ENCODE measurements around the gene R3HDM2. TPM values are rescaled to one million over a fixed set of nuclear protein-coding genes. Genes with fewer than 3 reads are reported as not detected.

Gene R3HDM2
- total RNA-seq, 2 donors from 2014 or later: 82.7 to 116 TPM

DNA sequence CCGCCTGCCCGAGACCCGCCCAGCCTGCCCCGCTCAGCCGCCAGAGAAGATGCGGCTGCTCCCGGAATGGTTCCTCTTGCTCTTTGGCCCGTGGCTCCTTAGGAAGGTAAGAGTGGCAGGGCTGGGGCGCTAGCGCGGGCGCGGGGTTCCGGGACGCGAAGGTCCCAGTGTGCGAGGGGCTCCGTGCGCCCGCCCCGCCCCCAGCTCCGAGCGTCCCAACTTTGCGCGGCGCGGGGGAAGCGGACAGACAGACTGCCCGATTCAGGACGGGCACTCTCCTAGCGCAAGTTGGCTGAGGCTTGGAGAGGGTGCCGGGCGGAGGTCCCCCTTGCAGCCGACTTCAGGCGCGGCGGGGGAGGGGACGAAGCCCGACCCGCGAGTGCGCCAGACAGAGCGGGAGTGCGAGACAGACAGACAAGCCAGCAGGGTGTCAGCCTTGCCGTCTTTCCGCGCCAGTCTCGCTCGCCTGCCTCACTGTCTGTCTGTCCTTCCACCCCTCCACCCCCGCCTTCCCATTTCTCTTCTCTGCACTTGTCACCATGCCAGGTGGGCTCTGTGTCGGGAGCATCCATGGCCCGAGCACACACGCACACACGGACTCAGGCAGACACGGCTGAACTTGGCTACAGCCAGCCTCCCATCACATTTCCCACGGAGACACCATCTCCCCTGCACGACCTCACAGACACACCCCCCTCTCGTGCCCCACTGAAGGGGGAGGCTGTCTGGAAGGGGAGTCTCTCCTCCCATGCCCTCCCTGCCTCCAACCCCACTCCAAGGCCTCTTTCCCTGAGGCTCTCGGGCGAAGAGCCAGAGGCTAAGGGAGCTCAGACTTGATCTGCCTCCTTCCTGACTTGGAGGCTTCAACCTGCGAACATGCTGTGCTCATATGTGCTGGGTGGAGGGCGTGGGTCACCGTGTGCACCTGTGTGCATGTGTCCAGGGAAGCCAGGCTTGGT is 213.6 kb downstream of the R3HDM2 start:
- 0 to 5% methylated on average over 4 to 63 of the region's 63 CpGs for WGBS, 2 experiments (ENCODE audit: insufficient coverage in 1 of 2, insufficient read length in 1 of 2)
- Mint-ChIP-seq H3K9me3 (no peaks in the 10 kb centered on the region), H3K4me3 (peak overlapping the region; percentile 48), H3K4me1 (peaks cover 47% of the 10 kb centered on the region), H3K36me3 (ENCODE audit: low read depth) (no peaks in the 10 kb centered on the region), H3K27me3 (ENCODE audit: insufficient read depth) (peaks cover 83% of the 10 kb centered on the region), H3K27ac (no peak overlapping the region)
- peak overlapping the region; percentile 64 for H3K4me3 ChIP-seq (ENCODE audit: low read length)
- no peak overlapping the region for H3K27ac ChIP-seq (ENCODE audit: low read depth, low read length)
- H3K36me3 ChIP-seq (ENCODE audit: control insufficient read depth, insufficient read depth, low read length): no peaks in the 10 kb centered on the region
- TF ChIP-seq, protein P1, sequence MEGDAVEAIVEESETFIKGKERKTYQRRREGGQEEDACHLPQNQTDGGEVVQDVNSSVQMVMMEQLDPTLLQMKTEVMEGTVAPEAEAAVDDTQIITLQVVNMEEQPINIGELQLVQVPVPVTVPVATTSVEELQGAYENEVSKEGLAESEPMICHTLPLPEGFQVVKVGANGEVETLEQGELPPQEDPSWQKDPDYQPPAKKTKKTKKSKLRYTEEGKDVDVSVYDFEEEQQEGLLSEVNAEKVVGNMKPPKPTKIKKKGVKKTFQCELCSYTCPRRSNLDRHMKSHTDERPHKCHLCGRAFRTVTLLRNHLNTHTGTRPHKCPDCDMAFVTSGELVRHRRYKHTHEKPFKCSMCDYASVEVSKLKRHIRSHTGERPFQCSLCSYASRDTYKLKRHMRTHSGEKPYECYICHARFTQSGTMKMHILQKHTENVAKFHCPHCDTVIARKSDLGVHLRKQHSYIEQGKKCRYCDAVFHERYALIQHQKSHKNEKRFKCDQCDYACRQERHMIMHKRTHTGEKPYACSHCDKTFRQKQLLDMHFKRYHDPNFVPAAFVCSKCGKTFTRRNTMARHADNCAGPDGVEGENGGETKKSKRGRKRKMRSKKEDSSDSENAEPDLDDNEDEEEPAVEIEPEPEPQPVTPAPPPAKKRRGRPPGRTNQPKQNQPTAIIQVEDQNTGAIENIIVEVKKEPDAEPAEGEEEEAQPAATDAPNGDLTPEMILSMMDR (conservative IDR thresholded peaks at IDR 0.05): no peak
- H3K9me3 ChIP-seq (ENCODE audit: control insufficient read depth, low read length): no peaks in the 10 kb centered on the region
- H3K9ac ChIP-seq (ENCODE audit: extremely low read depth, low read length, poor library complexity, severe bottlenecking): no peak overlapping the region
- peaks cover 87% of the 10 kb centered on the region for H3K27me3 ChIP-seq (ENCODE audit: control insufficient read depth, insufficient read depth, low read length, poor library complexity, severe bottlenecking)
- DNase-seq: peak; percentile 76
- peaks cover 4% of the 10 kb centered on the region for H3K4me1 ChIP-seq (ENCODE audit: control insufficient read depth, insufficient read depth, low read length)

DNA sequence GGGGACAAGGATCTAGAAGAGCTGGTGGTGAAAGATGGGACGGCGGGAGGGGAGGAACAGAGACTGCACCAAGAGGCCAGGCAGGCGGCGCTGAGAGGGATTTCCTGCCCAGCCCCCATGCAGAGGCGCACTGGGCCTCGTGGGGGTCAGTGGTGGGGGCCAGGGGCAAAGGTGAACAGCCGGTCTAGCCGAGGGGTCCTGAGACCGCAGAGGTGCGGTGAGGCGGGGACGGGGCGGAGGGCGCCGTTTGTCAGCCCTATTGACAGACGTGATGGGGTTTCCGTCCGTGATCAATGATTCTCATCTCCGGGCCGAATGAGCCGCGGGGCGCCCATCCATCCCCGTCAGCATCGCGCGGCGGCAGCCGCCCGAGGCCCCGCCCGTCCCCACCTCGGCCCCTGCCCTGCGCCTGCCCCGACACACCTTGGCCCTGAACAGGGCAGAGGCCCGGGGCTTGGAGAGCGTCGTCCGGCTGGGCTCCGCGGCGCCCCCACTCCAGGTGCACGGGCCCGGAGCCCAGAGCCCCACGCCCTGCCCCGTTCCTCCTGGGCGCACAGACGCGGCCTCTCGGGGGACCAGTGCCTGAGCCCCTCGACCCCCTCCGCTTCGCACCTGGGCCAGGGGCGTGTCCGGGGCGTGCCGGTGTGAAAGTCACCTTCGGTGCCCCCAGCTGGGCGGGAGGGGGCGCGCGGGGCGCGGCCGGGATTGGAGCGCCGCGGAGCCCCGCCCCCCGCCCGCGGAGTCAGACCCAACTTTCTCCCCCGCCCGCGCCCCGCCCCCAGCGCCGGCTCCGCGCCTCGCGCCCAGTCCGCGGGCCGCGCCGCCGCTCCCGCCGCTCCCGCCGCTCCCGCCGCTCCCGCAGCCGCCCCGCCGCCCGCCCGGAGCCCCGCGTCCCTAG is 214.6 kb downstream of the R3HDM2 start, which contains the start of gene NXPH4:
Gene NXPH4 (plus strand): TSS at position 781 of the 898 bp plus-strand sequence. CDS start 176 bp downstream, outside the sequence.
- 1% methylated on average over 11 to 94 of the region's 102 CpGs for WGBS, 2 experiments (ENCODE audit: insufficient coverage in 1 of 2, insufficient read length in 1 of 2)
- peak within 1 kb of the TSS; percentile 48 for H3K4me3 Mint-ChIP-seq
- no peaks in the 10 kb centered on the region for H3K9me3 ChIP-seq (ENCODE audit: control insufficient read depth, low read length)
- peak; percentile 91 for DNase-seq
- peaks cover 77% of the 10 kb centered on the region for H3K27me3 ChIP-seq (ENCODE audit: control insufficient read depth, insufficient read depth, low read length, poor library complexity, severe bottlenecking)
- H3K9ac ChIP-seq (ENCODE audit: extremely low read depth, low read length, poor library complexity, severe bottlenecking): no peak within 1 kb of the TSS
- H3K4me1 ChIP-seq (ENCODE audit: control insufficient read depth, insufficient read depth, low read length): peaks cover 4% of the 10 kb centered on the region
- H3K4me1 Mint-ChIP-seq: peaks cover 40% of the 10 kb centered on the region
- H3K27me3 Mint-ChIP-seq (ENCODE audit: insufficient read depth): peaks cover 74% of the 10 kb centered on the region
- H3K36me3 Mint-ChIP-seq (ENCODE audit: low read depth): peaks cover 3% of the 10 kb centered on the region
- no peaks in the 10 kb centered on the region for H3K36me3 ChIP-seq (ENCODE audit: control insufficient read depth, insufficient read depth, low read length)
- no peak within 1 kb of the TSS for H3K27ac Mint-ChIP-seq
- H3K27ac ChIP-seq (ENCODE audit: low read depth, low read length): no peak within 1 kb of the TSS
- H3K9me3 Mint-ChIP-seq: no peaks in the 10 kb centered on the region
- TF ChIP-seq, protein P1 (conservative IDR thresholded peaks at IDR 0.05): no peak
- peak within 1 kb of the TSS; percentile 64 for H3K4me3 ChIP-seq (ENCODE audit: low read length)

DNA sequence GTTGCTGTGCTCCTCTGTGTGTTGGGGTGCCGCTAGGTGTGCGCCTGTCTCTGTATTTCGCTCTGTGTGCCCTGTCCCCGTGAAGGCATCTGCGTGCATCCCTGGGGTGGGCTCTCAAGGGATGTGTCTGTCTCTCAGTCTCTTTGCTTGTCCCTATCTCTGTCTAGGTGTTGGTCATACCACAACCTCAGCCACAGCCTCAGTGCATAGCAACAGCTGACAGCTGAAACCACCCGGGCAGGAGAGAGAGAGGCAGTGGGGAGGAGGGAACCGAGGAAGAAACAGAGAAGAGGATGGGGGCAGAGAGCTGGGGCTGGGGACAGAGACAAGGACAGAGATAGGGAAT is 215.2 kb downstream of the R3HDM2 start:
- Histone ChIP-seq H3K27me3 (ENCODE audit: control insufficient read depth, insufficient read depth, low read length, poor library complexity, severe bottlenecking) (peaks cover 71% of the 10 kb centered on the region), H3K36me3 (ENCODE audit: control insufficient read depth, insufficient read depth, low read length) (no peaks in the 10 kb centered on the region), H3K27ac (ENCODE audit: low read depth, low read length) (no peak overlapping the region), H3K9ac (ENCODE audit: extremely low read depth, low read length, poor library complexity, severe bottlenecking) (no peak overlapping the region), H3K4me3 (ENCODE audit: low read length) (no peak overlapping the region), H3K4me1 (ENCODE audit: control insufficient read depth, insufficient read depth, low read length) (peaks cover 4% of the 10 kb centered on the region), H3K9me3 (ENCODE audit: control insufficient read depth, low read length) (no peaks in the 10 kb centered on the region)
- Mint-ChIP-seq H3K36me3 (ENCODE audit: low read depth) (peaks cover 3% of the 10 kb centered on the region), H3K4me1 (peaks cover 36% of the 10 kb centered on the region), H3K9me3 (no peaks in the 10 kb centered on the region), H3K27me3 (ENCODE audit: insufficient read depth) (peaks cover 68% of the 10 kb centered on the region), H3K27ac (no peak overlapping the region), H3K4me3 (peak overlapping the region; percentile 29)
- DNase-seq: peak; percentile 79
- TF ChIP-seq, protein P1 (conservative IDR thresholded peaks at IDR 0.05): no peak
- WGBS, 2 experiments (ENCODE audit: insufficient coverage in 1 of 2, insufficient read length in 1 of 2): 28 to 49% methylated on average over 3 to 7 of the region's 7 CpGs
